HepG2 (cell line): ENCODE measurements around the gene RNF114. TPM values are rescaled to one million over a fixed set of nuclear protein-coding genes. Genes with fewer than 3 reads are reported as not detected.
A peak's percentile ranks its signal among the peaks of the same experiment; 100 is the strongest.

ENCODE experiments used
- ATF7 ChIP-seq, 2 experiments: fragments of 450-650 bp in 1 of 2; sonication (generic) in 1 of 2; formaldehyde crosslinking in 1 of 2; IDR thresholded peaks; 2 replicates each; pipeline versions ENCODE4 v1.4.0 to v1.6.1; 2016 to 2020; ENCODE audit warnings: antibody characterized with exemption in 1 of 2, mild to moderate bottlenecking in 1 of 2, missing genetic modification reagents in 1 of 2
- FOSL1 ChIP-seq: sonication (generic); formaldehyde crosslinking; IDR thresholded peaks from 2 replicates; pipeline ENCODE4 v1.9.0; 2021; ENCODE audit warnings: missing genetic modification reagents, borderline replicate concordance
- HOXD1 ChIP-seq: sonication (generic); formaldehyde crosslinking; IDR thresholded peaks from 2 replicates; pipeline ENCODE4 v1.5.0; 2020; ENCODE audit warnings: missing genetic modification reagents
- KLF15 ChIP-seq: sonication (generic); formaldehyde crosslinking; IDR thresholded peaks from 2 replicates; pipeline ENCODE4 v1.8.1; 2023; ENCODE audit warnings: borderline replicate concordance, mild to moderate bottlenecking, inconsistent platforms, missing genetic modification reagents, mixed read lengths
- MAFK ChIP-seq, 2 experiments: IDR thresholded peaks in 1 of 2; conservative IDR thresholded peaks in 1 of 2; 2 replicates each; pipeline ENCODE4 v1.6.1; 2011; ENCODE audit warnings: improper control_type of control experiment in 2 of 2, low read length in 2 of 2
- NCOA1 ChIP-seq: sonication (generic); formaldehyde crosslinking; IDR thresholded peaks from 2 replicates; pipeline ENCODE4 v1.9.0; 2021; ENCODE audit warnings: missing genetic modification reagents
- SAP130 ChIP-seq: IDR thresholded peaks from 2 replicates; pipeline ENCODE4 v1.6.1; 2016; ENCODE audit warnings: low read depth
- TBX3 ChIP-seq: fragments of 450-650 bp; IDR thresholded peaks from 2 replicates; pipeline ENCODE4 v1.6.1; 2017; ENCODE audit warnings: antibody characterized with exemption, mild to moderate bottlenecking, inconsistent platforms, borderline replicate concordance
- TRAFD1 ChIP-seq: sonication (generic); formaldehyde crosslinking; IDR thresholded peaks from 2 replicates; pipeline ENCODE4 v1.5.1; 2020; ENCODE audit warnings: missing genetic modification reagents, mild to moderate bottlenecking, borderline replicate concordance
- ZNF234 ChIP-seq: sonication (generic); formaldehyde crosslinking; conservative IDR thresholded peaks from 2 replicates; pipeline ENCODE4 v1.5.1; 2020; ENCODE audit warnings: mild to moderate bottlenecking, missing genetic modification reagents
- ZNF264 ChIP-seq: sonication (generic); formaldehyde crosslinking; IDR thresholded peaks from 2 replicates; pipeline ENCODE4 v1.4.0; 2020; ENCODE audit warnings: missing genetic modification reagents
- ZNF407 ChIP-seq: sonication (generic); formaldehyde crosslinking; IDR thresholded peaks from one replicate; pipeline ENCODE4 v1.5.1; 2020; ENCODE audit warnings: mild to moderate bottlenecking, missing genetic modification reagents; ENCODE audit errors: not compliant biosample characterization
- ZNF468 ChIP-seq: sonication (generic); formaldehyde crosslinking; IDR thresholded peaks from 2 replicates; pipeline ENCODE4 v1.8.0; 2022; ENCODE audit warnings: mild to moderate bottlenecking, moderate library complexity, missing genetic modification reagents
- ZNF629 ChIP-seq: sonication (generic); formaldehyde crosslinking; conservative IDR thresholded peaks from 2 replicates; pipeline ENCODE4 v1.5.0; 2020; ENCODE audit warnings: missing genetic modification reagents
- polyA plus RNA-seq, 8 experiments: library from polyadenylated mRNA; depleted of rRNA in 3 of 8; stranded (reverse) in 7 of 8; unstranded in 1 of 8; fragments of >200 nt; fragmentation: Illumina TruSeq in 4 of 8; extraction: Trizol in 4 of 8; gene quantifications; 2 replicates each; pipeline versions ENCODE4 v1.2.1 to v1.2.3, GENCODE V29; 2011 to 2016; ENCODE audit warnings: low read depth in 4 of 8, missing spikeins in 1 of 8, mixed read lengths in 1 of 8; ENCODE audit not compliant: insufficient read depth in 1 of 8
- total RNA-seq, 5 experiments: library from RNA; depleted of rRNA; stranded (reverse); fragments of >200 nt; fragmentation: Illumina TruSeq; extraction: Trizol; gene quantifications; 2 replicates each; pipeline ENCODE4 v1.2.3, GENCODE V29; 2016; ENCODE audit warnings: low read depth in 1 of 5
- TF ChIP-seq, protein P1 (sequence below): sonication (generic); formaldehyde crosslinking; IDR thresholded peaks from 2 replicates; pipeline ENCODE4 v1.8.1; 2023; ENCODE audit warnings: mild to moderate bottlenecking, missing genetic modification reagents, borderline replicate concordance
- TF ChIP-seq, protein P2 (sequence below): sonication (generic); formaldehyde crosslinking; IDR thresholded peaks from 2 replicates; pipeline ENCODE4 v1.8.0; 2022; ENCODE audit warnings: missing genetic modification reagents, mild to moderate bottlenecking, borderline replicate concordance

RNF114 gene
- total and polyA plus RNA-seq, 2 of the 13 experiments (the other 11 are each of a cell fraction or from before 2014, with no cell fraction given), result 119 to 126 TPM

- TF ChIP-seq ZNF407 (CRISPR knock-in tag) (no peak), ZNF468 (CRISPR knock-in tag) (no peak), MAFK (conservative IDR thresholded peaks at IDR 0.05 in 1 of 2, IDR thresholded peaks at IDR 0.05 in 1 of 2; ENCODE audit: low read length in 2 of 2) (no peak), TBX3 (no peak), ZNF234 (no peak), TRAFD1 (CRISPR knock-in tag) (no peak), ZNF264 (CRISPR knock-in tag) (peak; percentile 98), SAP130 (CRISPR knock-in tag) (peak; percentile 26; the same call in 1 of the 2 replicates), HOXD1 (CRISPR knock-in tag) (no peak), ZNF629 (no peak), NCOA1 (CRISPR knock-in tag) (no peak), FOSL1 (no peak), KLF15 (CRISPR knock-in tag) (no peak), ATF7 (IDR thresholded peaks at IDR 0.05) (no peak), ATF7 (CRISPR knock-in tag; IDR thresholded peaks at IDR 0.05) (no peak)
- TF ChIP-seq, protein P1, sequence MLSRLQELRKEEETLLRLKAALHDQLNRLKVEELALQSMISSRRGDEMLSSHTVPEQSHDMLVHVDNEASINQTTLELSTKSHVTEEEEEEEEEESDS, result no peak
- TF ChIP-seq, protein P2, sequence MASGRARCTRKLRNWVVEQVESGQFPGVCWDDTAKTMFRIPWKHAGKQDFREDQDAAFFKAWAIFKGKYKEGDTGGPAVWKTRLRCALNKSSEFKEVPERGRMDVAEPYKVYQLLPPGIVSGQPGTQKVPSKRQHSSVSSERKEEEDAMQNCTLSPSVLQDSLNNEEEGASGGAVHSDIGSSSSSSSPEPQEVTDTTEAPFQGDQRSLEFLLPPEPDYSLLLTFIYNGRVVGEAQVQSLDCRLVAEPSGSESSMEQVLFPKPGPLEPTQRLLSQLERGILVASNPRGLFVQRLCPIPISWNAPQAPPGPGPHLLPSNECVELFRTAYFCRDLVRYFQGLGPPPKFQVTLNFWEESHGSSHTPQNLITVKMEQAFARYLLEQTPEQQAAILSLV (CRISPR knock-in tag), result no peak
These were observed 36.4 kb upstream of the RNF114 start (continued) for GRCh38 chr20:49899541-49900383.
